ENCODE results near the gene PRCC. TPM values are rescaled to one million over a fixed set of nuclear protein-coding genes. Genes with fewer than 3 reads are reported as not detected.

Gene PRCC
- total and polyA plus RNA-seq, 2 of the 13 experiments (the other 11 are each of a cell fraction or from before 2014, with no cell fraction given): 24.2 to 40.5 TPM

- TF ChIP-seq ZNF564 (CRISPR knock-in tag; IDR thresholded peaks at IDR 0.05): no peak
- TF ChIP-seq ZNF350 (CRISPR knock-in tag; IDR thresholded peaks at IDR 0.05; ENCODE audit: borderline replicate concordance, low read depth): 0 out of 2 replicates have a peak, but pooled peaks have one; percentile 12
- no peak for TF ChIP-seq HNRNPL (IDR thresholded peaks at IDR 0.05; ENCODE audit: low read depth, low read length)
- no peak for TF ChIP-seq SOX13 (IDR thresholded peaks at IDR 0.05)
- no peak for TF ChIP-seq SOX13 (CRISPR knock-in tag; conservative IDR thresholded peaks at IDR 0.05 in 1 of 2, IDR thresholded peaks at IDR 0.05 in 1 of 2)
- peak; percentile 19 for TF ChIP-seq HNRNPK (IDR thresholded peaks at IDR 0.05; ENCODE audit: low read depth, low read length, poor library complexity, severe bottlenecking)
- TF ChIP-seq, protein P1, sequence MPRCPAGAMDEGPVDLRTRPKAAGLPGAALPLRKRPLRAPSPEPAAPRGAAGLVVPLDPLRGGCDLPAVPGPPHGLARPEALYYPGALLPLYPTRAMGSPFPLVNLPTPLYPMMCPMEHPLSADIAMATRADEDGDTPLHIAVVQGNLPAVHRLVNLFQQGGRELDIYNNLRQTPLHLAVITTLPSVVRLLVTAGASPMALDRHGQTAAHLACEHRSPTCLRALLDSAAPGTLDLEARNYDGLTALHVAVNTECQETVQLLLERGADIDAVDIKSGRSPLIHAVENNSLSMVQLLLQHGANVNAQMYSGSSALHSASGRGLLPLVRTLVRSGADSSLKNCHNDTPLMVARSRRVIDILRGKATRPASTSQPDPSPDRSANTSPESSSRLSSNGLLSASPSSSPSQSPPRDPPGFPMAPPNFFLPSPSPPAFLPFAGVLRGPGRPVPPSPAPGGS (CRISPR knock-in tag; IDR thresholded peaks at IDR 0.05): no peak
- 0 out of 2 replicates have a peak, but pooled peaks have one; percentile 0 for TF ChIP-seq ZNF343 (CRISPR knock-in tag; IDR thresholded peaks at IDR 0.05)
- no peak for TF ChIP-seq ZNF615 (CRISPR knock-in tag; IDR thresholded peaks at IDR 0.05; ENCODE audit: borderline replicate concordance)
- peak; percentile 53; the same call in 1 of the 2 replicates for TF ChIP-seq ZNF441 (CRISPR knock-in tag; IDR thresholded peaks at IDR 0.05; ENCODE audit: borderline replicate concordance)
- peak; percentile 35 for TF ChIP-seq KDM5A (IDR thresholded peaks at IDR 0.05; ENCODE audit: borderline replicate concordance, low read length)
- TF ChIP-seq, protein P2, sequence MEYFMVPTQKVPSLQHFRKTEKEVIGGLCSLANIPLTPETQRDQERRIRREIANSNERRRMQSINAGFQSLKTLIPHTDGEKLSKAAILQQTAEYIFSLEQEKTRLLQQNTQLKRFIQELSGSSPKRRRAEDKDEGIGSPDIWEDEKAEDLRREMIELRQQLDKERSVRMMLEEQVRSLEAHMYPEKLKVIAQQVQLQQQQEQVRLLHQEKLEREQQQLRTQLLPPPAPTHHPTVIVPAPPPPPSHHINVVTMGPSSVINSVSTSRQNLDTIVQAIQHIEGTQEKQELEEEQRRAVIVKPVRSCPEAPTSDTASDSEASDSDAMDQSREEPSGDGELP (IDR thresholded peaks at IDR 0.05; ENCODE audit: borderline replicate concordance, low read depth): peak; percentile 71; the same call in 1 of the 2 replicates
- TF ChIP-seq MEIS2 (CRISPR knock-in tag; IDR thresholded peaks at IDR 0.05): 0 out of 2 replicates have a peak, but pooled peaks have one; percentile 48
- 0 out of 2 replicates have a peak, but pooled peaks have one; percentile 53 for TF ChIP-seq ZNF670 (CRISPR knock-in tag; IDR thresholded peaks at IDR 0.05; ENCODE audit: borderline replicate concordance)
- no peak for TF ChIP-seq NBN (conservative IDR thresholded peaks at IDR 0.05)
- TF ChIP-seq ZNF687 (CRISPR knock-in tag; IDR thresholded peaks at IDR 0.05): peak; percentile 27
- TF ChIP-seq TGIF2 (CRISPR knock-in tag; IDR thresholded peaks at IDR 0.05): peak; percentile 97; the same call in 1 of the 2 replicates
- peak; percentile 8 for TF ChIP-seq HNRNPLL (IDR thresholded peaks at IDR 0.05; ENCODE audit: low read depth, low read length, poor library complexity, severe bottlenecking)
- 0 out of 2 replicates have a peak, but pooled peaks have one; percentile 48 for TF ChIP-seq ZNF33A (CRISPR knock-in tag; IDR thresholded peaks at IDR 0.05; ENCODE audit: borderline replicate concordance)
- TF ChIP-seq KAT7 (CRISPR knock-in tag; IDR thresholded peaks at IDR 0.05; ENCODE audit: borderline replicate concordance): peak; percentile 66; the same call in 1 of the 2 replicates
- no peak for TF ChIP-seq NR2F6 (IDR thresholded peaks at IDR 0.05)
- no peak for TF ChIP-seq NR2F6 (CRISPR knock-in tag; IDR thresholded peaks at IDR 0.05)
- TF ChIP-seq, protein P3, sequence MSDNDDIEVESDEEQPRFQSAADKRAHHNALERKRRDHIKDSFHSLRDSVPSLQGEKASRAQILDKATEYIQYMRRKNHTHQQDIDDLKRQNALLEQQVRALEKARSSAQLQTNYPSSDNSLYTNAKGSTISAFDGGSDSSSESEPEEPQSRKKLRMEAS (IDR thresholded peaks at IDR 0.05): peak; percentile 34
- TF ChIP-seq MXD4 (CRISPR knock-in tag; IDR thresholded peaks at IDR 0.05): 0 out of 2 replicates have a peak, but pooled peaks have one; percentile 4
Observed at GRCh38 chr1:156767879-156768604, 707 bp downstream of the PRCC start (continued).
